Prostate gland (tissue), 2 donors: ENCODE measurements around the gene FAM135A.

Experiments
- POLR2A ChIP-seq: fragments of 450-650 bp; IDR thresholded peaks from one replicate; pipeline ENCODE4 v1.6.1; 2016; ENCODE audit warnings: antibody characterized with exemption, mild to moderate bottlenecking
- TF ChIP-seq, protein P1 (sequence below), 4 experiments: fragments of 200-600 bp in 2 of 4; fragments of 450-650 bp in 2 of 4; sonication (generic) in 2 of 4; IDR thresholded peaks; 1 replicate in 3 of 4; 2 replicates in 1 of 4; pipeline ENCODE4 v1.5.1; 2016 to 2019; ENCODE audit warnings: antibody characterized with exemption in 4 of 4, mild to moderate bottlenecking in 2 of 4, moderate library complexity in 2 of 4

DNA sequence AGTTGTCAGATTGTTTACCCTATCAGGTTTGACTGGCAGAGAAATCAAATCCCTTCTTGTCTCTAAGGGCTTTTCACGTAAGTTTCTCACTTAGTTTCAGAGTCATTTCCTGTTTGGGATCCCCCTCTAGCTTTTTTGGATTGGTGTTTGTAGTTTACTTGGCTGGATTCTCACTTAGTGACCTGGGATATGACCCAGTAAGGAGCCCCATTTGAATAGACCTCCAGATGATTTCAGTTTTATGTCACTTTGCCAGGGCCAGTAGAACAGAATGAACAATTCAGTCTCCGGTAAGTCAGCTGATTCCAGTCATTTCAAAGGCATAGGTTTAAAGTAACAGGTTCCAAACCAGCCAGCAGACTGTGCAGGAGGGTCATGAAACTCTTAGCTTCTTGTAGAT, 8.2 kb downstream of the FAM135A start:
- TF ChIP-seq, protein P1, sequence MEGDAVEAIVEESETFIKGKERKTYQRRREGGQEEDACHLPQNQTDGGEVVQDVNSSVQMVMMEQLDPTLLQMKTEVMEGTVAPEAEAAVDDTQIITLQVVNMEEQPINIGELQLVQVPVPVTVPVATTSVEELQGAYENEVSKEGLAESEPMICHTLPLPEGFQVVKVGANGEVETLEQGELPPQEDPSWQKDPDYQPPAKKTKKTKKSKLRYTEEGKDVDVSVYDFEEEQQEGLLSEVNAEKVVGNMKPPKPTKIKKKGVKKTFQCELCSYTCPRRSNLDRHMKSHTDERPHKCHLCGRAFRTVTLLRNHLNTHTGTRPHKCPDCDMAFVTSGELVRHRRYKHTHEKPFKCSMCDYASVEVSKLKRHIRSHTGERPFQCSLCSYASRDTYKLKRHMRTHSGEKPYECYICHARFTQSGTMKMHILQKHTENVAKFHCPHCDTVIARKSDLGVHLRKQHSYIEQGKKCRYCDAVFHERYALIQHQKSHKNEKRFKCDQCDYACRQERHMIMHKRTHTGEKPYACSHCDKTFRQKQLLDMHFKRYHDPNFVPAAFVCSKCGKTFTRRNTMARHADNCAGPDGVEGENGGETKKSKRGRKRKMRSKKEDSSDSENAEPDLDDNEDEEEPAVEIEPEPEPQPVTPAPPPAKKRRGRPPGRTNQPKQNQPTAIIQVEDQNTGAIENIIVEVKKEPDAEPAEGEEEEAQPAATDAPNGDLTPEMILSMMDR (IDR thresholded peaks at IDR 0.05) = no peak
- no peak for TF ChIP-seq POLR2A
